HCT116 (cell line): Measurements from ENCODE around the gene CUBN. TPM values are rescaled to one million over a fixed set of nuclear protein-coding genes. Genes with fewer than 3 reads are reported as not detected.

ENCODE experiments used
- ATAC-seq: fragments of 200-7000 bp; cut with Tn5 transposase; 2 replicates; pipeline ENCODE4 v1.9.1; 2020; ENCODE audit warnings: mild to moderate bottlenecking, moderate library complexity
- BruUV-seq: library from RNA; stranded (reverse); fragments of 400-500 nt; replicated peaks from 2 replicates; lab custom pipeline; 2021; lab: Mats Ljungman, UMichigan
- CTCF ChIA-PET: fragments of 300-600 bp; sonication (Branson Sonifier 250); formaldehyde crosslinking; loops from one replicate; lab custom pipeline; 2021; ENCODE audit warnings: antibody characterized with exemption; lab: Charles Lee
- POLR2A ChIA-PET: fragments of 300-600, 350-600 bp; sonication (Branson Sonifier 250); formaldehyde crosslinking; loops from one replicate; lab custom pipeline; 2021; ENCODE audit warnings: antibody characterized with exemption; lab: Charles Lee
- RAD21 ChIA-PET, 2 experiments: fragments of 300-600 bp; sonication (Branson Sonifier 250); formaldehyde crosslinking; loops; one replicate each; lab custom pipeline; 2023; ENCODE audit warnings: low total read pairs in 2 of 2; ENCODE audit not compliant: uncharacterized antibody in 2 of 2, unreplicated experiment in 2 of 2, low non-redundant PET in 1 of 2; lab: Charles Lee
- DNase-seq: peaks from one replicate; pipeline ENCODE4 v3.0.0-alpha.2; 2010; ENCODE audit warnings: low read depth, low spot score
- H2AFZ ChIP-seq: fragments of 200-600 bp; shearing (Covaris generic), sonication (generic); 2 replicates; pipeline ENCODE4 v1.6.1; 2017; ENCODE audit warnings: low read depth, mixed run types, mixed read lengths, antibody characterized with exemption, low read length; ENCODE audit not compliant: poor library complexity, severe bottlenecking
- H3K27ac ChIP-seq: 2 replicates; pipeline ENCODE4 v1.5.1; 2012; ENCODE audit warnings: low read depth, low read length
- H3K27me3 ChIP-seq: fragments of 200-600 bp; sonication (generic); 2 replicates; pipeline ENCODE4 v1.6.1; 2016; ENCODE audit warnings: mixed run types, low read length, mixed read lengths; ENCODE audit not compliant: insufficient read depth
- H3K36me3 ChIP-seq, 2 experiments: fragments of 200-500 bp in 1 of 2; fragments of 200-600 bp in 1 of 2; sonication (Bioruptor generic) in 1 of 2; sonication (generic) in 1 of 2; 2 replicates each; pipeline versions ENCODE4 v1.5.1 to v1.6.1; 2014 to 2016; ENCODE audit warnings: low read length in 2 of 2, inconsistent platforms in 1 of 2, mixed read lengths in 1 of 2, mixed run types in 1 of 2; ENCODE audit not compliant: insufficient read depth in 2 of 2, control insufficient read depth in 1 of 2
- H3K4me1 ChIP-seq, 2 experiments: fragments of 200-600 bp in 1 of 2; sonication (generic) in 1 of 2; 2 replicates each; pipeline versions ENCODE4 v1.5.1 to v1.6.1; 2012 to 2017; ENCODE audit warnings: low read length in 2 of 2, inconsistent platforms in 1 of 2, mild to moderate bottlenecking in 1 of 2, mixed read lengths in 1 of 2, mixed run types in 1 of 2, moderate library complexity in 1 of 2; ENCODE audit not compliant: insufficient read depth in 2 of 2, control insufficient read depth in 1 of 2
- H3K4me2 ChIP-seq: fragments of 200-600 bp; sonication (generic); 2 replicates; pipeline ENCODE4 v1.6.1; 2017; ENCODE audit warnings: mixed run types, low read length, mixed read lengths
- H3K4me3 ChIP-seq, 2 experiments: fragments of 200-600 bp in 1 of 2; sonication (generic) in 1 of 2; replicated peaks in 1 of 2; 2 replicates each; pipeline ENCODE4 v1.5.1; 2011 to 2016; ENCODE audit warnings: low read length in 2 of 2, control low read depth in 1 of 2, low read depth in 1 of 2, mild to moderate bottlenecking in 1 of 2, mixed read lengths in 1 of 2, mixed run types in 1 of 2
- H3K79me2 ChIP-seq: fragments of 200-600 bp; sonication (generic); 2 replicates; pipeline ENCODE4 v1.6.1; 2017; ENCODE audit warnings: mild to moderate bottlenecking, mixed run types, low read length, moderate library complexity, mixed read lengths; ENCODE audit not compliant: insufficient read depth
- H3K9ac ChIP-seq: fragments of 200-600 bp; sonication (generic); 2 replicates; pipeline ENCODE4 v1.6.1; 2016; ENCODE audit warnings: low read length, mixed read lengths
- H3K9me2 ChIP-seq: fragments of 200-600 bp; sonication (generic), shearing (Covaris generic); 2 replicates; pipeline ENCODE4 v1.6.1; 2017; ENCODE audit warnings: mixed run types, mild to moderate bottlenecking, moderate library complexity; ENCODE audit not compliant: insufficient read depth
- H3K9me3 ChIP-seq, 2 experiments: fragments of 200-500 bp in 1 of 2; fragments of 200-600 bp in 1 of 2; sonication (Bioruptor generic) in 1 of 2; sonication (generic) in 1 of 2; 2 replicates each; pipeline ENCODE4 v1.6.1; 2014 to 2017; ENCODE audit warnings: low read length in 2 of 2, mixed read lengths in 2 of 2, inconsistent platforms in 1 of 2, low read depth in 1 of 2, mild to moderate bottlenecking in 1 of 2, mixed run types in 1 of 2, moderate library complexity in 1 of 2; ENCODE audit not compliant: control insufficient read depth in 1 of 2, insufficient read depth in 1 of 2
- H4K20me1 ChIP-seq: fragments of 200-600 bp; sonication (generic), shearing (Covaris generic); 2 replicates; pipeline ENCODE4 v1.6.1; 2017; ENCODE audit warnings: mixed run types, mild to moderate bottlenecking, moderate library complexity; ENCODE audit not compliant: insufficient read depth
- EZH2 ChIP-seq: fragments of 200-600 bp; sonication (generic); IDR thresholded peaks from 2 replicates; pipeline ENCODE4 v1.6.1; 2017; ENCODE audit warnings: antibody characterized with exemption, mixed run types
- EZH2phosphoT487 ChIP-seq: fragments of 200-600 bp; IDR thresholded peaks from 2 replicates; pipeline ENCODE4 v1.6.1; 2018; ENCODE audit warnings: antibody characterized with exemption, borderline replicate concordance
- POLR2A ChIP-seq: IDR thresholded peaks from 2 replicates; pipeline ENCODE4 v1.7.0; 2011; ENCODE audit warnings: borderline replicate concordance; ENCODE audit not compliant: insufficient read depth, insufficient read length; ENCODE audit errors: extremely low read depth
- POLR2AphosphoS5 ChIP-seq: IDR thresholded peaks from 2 replicates; pipeline ENCODE4 v1.6.1; 2011; ENCODE audit warnings: mild to moderate bottlenecking, low read depth, low read length, moderate library complexity
- SIN3A ChIP-seq: IDR thresholded peaks from 2 replicates; pipeline ENCODE4 v1.6.1; 2012; ENCODE audit warnings: low read depth
- ZFX ChIP-seq: fragments of 450-650 bp; IDR thresholded peaks from 2 replicates; pipeline ENCODE4 v1.6.1; 2017
- intact Hi-C: fragments of 100-400 bp; cut with micrococcal nuclease; formaldehyde crosslinking; loops from 2 replicates; pipeline ENCODE4 v1.10.0; 2022
- total RNA-seq: library from RNA; stranded (reverse); gene quantifications from one replicate; pipeline ENCODE4 v1.2.1, GENCODE V29; 2021; ENCODE audit not compliant: unreplicated experiment
- TF ChIP-seq, protein P1 (sequence below): IDR thresholded peaks from 2 replicates; pipeline ENCODE4 v1.6.1; 2012; ENCODE audit warnings: low read depth

The CUBN gene
- total RNA-seq, 1 experiment from 2014 or later = 1.2 TPM

DNA sequence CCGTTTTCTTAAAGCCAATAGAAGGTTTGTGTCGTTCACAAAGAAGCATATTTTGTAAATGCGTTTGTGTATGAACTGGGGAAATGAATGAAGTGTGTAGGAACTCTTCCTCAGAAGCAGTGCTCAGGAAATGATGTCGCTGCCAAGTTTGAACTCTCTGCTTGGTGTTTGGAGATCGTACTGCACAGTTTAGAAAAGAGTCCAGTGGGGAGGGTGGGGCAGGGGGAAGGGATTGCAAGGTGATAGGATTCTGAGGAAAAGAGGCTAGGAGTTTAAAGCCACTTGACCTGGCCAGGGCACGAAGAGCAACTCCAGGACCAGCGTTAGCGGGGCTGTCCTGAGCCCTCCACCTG is 122.2 kb downstream of the CUBN start:
- no peaks in the 10 kb centered on the region for H4K20me1 ChIP-seq
- H3K4me2 ChIP-seq = no peak overlapping the region
- no peak for TF ChIP-seq POLR2A
- no peak for TF ChIP-seq EZH2phosphoT487
- no peak for TF ChIP-seq SIN3A
- TF ChIP-seq EZH2 = no peak
- no peak for TF ChIP-seq POLR2AphosphoS5
- TF ChIP-seq ZFX = no peak
- TF ChIP-seq, protein P1, sequence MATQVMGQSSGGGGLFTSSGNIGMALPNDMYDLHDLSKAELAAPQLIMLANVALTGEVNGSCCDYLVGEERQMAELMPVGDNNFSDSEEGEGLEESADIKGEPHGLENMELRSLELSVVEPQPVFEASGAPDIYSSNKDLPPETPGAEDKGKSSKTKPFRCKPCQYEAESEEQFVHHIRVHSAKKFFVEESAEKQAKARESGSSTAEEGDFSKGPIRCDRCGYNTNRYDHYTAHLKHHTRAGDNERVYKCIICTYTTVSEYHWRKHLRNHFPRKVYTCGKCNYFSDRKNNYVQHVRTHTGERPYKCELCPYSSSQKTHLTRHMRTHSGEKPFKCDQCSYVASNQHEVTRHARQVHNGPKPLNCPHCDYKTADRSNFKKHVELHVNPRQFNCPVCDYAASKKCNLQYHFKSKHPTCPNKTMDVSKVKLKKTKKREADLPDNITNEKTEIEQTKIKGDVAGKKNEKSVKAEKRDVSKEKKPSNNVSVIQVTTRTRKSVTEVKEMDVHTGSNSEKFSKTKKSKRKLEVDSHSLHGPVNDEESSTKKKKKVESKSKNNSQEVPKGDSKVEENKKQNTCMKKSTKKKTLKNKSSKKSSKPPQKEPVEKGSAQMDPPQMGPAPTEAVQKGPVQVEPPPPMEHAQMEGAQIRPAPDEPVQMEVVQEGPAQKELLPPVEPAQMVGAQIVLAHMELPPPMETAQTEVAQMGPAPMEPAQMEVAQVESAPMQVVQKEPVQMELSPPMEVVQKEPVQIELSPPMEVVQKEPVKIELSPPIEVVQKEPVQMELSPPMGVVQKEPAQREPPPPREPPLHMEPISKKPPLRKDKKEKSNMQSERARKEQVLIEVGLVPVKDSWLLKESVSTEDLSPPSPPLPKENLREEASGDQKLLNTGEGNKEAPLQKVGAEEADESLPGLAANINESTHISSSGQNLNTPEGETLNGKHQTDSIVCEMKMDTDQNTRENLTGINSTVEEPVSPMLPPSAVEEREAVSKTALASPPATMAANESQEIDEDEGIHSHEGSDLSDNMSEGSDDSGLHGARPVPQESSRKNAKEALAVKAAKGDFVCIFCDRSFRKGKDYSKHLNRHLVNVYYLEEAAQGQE = no peak
- RAD21 ChIA-PET = no interaction called here
- DNase-seq = no peak
- H3K4me3 ChIP-seq = no peak overlapping the region
- no peaks in the 10 kb centered on the region for H3K79me2 ChIP-seq
- H3K9ac ChIP-seq = no peak overlapping the region
- CTCF ChIA-PET = no interaction called here
- POLR2A ChIA-PET = no interaction called here
- H3K9me2 ChIP-seq = no peaks in the 10 kb centered on the region
- no peak for ATAC-seq
- no peak overlapping the region for H2AFZ ChIP-seq
- no peaks in the 10 kb centered on the region for H3K36me3 ChIP-seq
- H3K27me3 ChIP-seq = no peaks in the 10 kb centered on the region
- no TSS peak for BruUV-seq
- intact Hi-C loops = no loop called here
- H3K4me1 ChIP-seq = no peaks in the 10 kb centered on the region
- H3K9me3 ChIP-seq = no peaks in the 10 kb centered on the region
- H3K27ac ChIP-seq = no peak overlapping the region
